GM18858 (cell line): ENCODE measurements around the gene PPP1R37.

Experiments
- ATAC-seq: cut with Tn5 transposase; IDR thresholded peaks from one replicate; pipeline ENCODE4 v1.9.1; 2021; ENCODE audit not compliant: unreplicated experiment

Gene PPP1R37, protein sequence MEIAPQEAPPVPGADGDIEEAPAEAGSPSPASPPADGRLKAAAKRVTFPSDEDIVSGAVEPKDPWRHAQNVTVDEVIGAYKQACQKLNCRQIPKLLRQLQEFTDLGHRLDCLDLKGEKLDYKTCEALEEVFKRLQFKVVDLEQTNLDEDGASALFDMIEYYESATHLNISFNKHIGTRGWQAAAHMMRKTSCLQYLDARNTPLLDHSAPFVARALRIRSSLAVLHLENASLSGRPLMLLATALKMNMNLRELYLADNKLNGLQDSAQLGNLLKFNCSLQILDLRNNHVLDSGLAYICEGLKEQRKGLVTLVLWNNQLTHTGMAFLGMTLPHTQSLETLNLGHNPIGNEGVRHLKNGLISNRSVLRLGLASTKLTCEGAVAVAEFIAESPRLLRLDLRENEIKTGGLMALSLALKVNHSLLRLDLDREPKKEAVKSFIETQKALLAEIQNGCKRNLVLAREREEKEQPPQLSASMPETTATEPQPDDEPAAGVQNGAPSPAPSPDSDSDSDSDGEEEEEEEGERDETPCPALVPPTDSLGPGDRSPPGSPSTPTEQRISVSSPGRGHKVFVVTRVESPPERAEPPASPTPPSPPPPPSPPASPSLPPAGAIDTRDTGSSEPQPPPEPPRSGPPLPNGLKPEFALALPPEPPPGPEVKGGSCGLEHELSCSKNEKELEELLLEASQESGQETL

DNA sequence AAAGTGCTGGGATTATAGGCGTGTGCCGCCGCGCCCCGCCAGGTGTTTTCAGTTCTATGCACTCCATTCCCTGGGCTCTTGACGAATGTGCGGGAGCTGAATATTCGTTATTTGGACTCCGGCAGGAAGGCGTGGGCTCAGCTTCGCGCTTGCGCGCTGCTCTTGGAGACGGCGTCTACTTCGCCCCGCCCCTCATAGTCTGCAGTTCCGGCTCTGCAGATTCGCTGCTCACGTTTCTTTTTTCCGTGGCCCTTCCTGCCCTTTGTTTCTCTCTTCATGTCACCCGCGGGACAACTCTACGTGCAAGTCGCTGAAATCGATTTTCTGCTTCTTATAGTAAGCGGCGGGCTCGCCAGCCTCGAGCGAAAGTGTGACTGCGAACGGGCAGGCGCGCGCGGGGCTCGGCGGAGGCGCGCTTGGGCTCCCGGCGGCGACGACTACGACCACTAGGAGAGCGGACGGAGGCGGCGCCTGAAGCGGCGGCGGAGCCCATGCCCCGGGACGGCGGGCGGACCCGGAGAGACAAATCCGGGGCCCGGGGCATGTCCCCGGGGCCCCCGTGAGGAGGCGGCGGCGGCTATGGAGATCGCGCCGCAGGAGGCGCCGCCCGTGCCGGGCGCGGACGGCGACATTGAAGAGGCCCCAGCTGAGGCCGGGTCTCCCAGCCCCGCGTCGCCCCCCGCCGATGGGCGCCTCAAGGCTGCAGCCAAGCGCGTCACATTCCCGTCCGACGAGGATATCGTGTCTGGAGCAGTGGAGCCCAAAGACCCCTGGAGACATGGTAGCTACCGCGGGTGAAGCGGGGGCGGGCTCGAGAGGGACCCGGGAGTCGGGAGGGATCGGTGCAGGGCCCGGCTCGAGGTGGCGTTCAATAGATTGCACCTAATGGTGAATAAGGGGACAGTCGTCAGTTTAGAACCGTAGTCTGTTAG is at the start of gene PPP1R37:
PPP1R37 (plus strand) TSS at position 433 of the 932 bp plus-strand sequence; CDS start at position 580, 147 bp downstream.
- no peak for ATAC-seq

DNA sequence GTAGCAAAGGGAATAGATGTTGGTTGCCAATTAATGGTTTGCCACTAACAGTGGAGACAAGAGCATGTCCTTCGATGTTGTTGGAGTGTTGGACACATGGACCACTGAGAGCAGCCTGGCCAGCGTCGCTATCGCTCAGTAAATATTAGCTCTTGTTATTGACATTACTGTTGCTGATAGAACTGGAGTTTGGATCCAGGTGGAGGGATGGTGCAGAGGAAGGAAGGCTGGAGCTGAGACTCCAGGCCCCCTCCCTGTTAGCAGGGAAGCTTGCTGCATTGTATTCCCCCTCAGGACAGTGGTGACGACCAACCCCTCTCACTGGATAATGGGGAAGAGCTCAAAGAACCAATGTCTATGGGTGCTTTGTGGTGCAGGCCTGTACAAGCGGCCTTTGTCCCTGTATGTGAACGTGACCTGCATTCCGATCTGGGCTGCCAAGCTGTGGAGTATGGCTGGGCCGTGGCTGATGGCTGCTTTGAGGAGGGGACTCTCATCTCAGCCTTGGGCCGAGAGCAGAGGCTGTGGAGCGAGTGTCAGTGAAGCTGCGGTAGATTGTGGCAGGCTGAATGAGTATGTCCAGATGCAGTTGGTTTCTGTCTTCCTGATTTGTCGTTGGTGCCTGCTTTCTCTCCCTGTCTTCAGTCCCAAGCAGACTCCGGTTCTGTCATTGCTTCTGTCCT is 47.2 kb upstream of the PPP1R37 start:
- no peak for ATAC-seq

DNA sequence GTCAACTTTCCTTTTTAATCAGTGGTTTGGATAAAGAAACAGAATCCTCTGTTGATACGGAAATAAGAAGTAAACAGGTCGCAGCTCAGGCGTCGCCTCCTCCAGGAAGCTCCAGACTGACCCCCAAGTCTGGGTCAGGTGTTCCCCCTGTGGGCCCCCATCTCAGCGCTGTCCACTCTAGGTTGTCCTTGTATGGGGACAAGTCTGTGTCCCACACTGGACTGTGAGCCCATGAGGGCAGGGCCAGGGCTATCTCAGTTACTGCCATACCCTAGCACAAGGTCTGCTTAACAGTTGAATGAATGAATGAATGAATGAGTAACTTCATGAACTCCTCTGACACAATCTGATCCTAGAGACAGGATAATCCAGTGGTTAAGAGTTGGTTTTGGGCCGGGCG is 46.6 kb upstream of the PPP1R37 start:
- no peak for ATAC-seq

DNA sequence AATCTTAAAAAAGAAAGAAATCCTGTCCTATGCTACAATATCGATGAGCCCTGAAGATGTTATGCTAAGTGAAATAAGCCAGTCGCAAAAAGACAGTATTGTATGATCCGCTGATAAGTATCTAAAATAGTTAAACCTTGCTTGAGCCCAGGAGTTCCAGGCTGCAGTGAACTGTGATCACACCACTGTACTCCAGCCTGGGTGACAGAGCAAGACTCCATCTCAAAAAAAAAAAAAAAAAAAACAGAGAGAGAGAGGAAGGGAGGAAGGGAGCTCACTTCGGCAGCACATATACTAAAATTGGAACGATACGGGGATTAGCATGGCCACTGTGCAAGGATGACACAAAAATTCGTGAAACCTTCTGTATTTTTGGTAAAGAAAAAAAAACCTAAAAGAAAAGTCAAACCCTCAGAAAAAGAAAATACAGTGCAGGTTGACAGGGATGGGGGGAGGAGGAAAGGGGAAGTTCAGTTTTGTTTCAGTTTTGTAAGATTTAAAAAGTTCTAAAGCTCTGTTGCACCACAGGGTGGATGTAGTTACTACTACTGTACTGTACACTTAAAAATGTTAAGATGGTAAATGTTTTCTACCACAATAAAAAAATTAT is 45.7 kb upstream of the PPP1R37 start:
- ATAC-seq: peak; percentile 65

DNA sequence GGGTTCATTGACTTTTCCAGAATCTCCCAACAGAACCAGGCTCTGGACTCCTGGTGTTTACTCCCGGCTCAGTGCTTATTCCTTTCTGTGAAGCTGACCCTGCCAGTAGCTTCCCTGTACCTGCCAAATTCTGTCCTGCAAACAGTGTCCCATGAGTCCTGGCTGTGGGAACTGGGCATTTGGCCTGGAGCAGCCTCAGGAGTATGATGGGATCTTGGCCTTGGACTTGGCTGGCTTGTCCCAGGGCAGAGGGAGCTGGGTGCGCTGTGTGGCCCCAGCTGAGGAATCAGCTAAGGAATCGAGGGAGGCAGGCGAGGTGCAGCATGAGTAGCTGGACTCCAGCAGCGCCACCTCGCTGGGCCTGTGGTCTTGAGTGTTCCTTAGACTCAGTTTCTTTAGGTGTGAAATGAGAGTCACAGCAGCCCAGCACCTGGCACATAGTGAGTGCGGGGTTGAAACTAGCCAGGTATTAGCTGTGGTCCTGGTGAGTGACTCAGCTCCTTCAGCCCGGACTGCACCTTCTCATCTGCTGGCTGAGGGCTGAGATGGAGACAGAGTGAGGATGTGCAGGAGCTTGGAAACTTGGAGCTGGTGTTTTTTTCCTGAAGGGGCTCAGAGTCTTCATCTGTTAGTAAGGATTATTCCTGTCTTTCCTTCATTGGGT is 43.8 kb upstream of the PPP1R37 start:
- ATAC-seq: no peak

DNA sequence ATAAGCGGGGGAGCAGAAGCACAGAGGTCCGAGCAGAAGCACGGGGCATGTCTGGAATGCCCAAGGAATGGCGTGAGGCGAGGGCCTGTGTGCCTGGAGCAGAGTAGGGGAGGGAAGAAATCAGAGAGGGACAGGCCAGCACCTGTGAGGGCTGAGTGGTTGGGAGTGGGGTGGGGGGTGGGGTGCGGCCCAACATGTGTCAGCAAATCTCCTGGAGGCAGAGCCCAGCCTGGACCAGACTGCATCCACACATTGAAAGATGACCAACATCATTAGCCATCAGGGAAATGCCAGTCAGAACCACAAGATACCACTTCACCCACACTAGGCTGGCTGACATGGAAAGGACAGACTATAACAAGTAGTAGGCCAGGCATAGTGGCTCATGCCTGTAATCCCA is 42.9 kb upstream of the PPP1R37 start:
- ATAC-seq: no peak

DNA sequence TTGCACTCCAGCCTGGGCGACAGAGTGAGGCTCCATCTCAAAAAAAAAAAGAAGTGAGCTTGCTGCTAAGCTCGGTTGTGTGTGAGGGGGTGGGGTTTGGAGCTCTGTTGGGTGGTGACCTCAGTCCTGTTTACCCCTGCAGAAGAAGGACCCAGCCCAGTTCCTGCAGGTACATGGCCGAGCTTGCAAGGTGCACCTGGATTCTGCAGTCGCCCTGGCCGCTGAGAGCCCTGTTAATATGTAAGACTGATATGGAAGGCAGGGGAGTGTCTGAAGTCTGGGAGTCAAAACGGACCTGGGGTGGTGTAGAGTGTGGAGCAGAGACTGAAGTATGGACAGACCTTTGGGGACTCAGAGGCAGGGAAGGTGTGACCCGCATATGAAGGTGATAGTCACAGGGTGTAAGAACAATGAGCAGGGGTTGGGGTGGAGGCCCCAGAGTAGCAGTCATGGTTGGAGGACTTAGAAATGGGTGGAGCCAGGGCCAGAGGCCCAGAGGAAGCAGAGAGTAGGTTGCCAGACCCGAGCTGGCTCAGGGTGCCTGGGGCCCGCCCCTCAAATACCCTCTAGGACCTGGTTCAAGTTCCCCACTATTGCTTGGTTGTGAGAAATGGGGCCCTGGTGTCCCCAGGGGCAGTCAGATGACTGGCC is 40.9 kb upstream of the PPP1R37 start:
- no peak for ATAC-seq

DNA sequence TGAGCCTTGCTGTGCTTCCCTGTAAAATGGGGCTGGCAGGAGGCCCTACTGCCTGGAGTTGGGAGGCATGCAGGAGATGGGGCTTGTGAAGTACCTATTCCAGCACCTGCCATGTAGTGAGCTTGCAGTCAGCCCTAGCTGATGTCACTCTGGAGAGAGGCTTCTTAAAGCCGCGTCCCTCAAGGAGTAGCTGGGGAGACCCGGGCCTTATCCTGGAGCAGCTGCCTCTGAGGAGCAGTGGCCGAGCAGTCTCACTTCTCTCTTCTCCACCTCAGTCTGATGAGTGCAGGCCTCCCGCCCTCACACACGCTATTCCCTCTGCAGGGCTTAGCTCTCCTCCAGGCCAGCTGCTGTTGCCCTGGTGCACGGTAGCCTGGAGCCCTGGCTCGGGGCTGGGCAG is 36.1 kb upstream of the PPP1R37 start:
- ATAC-seq: no peak

DNA sequence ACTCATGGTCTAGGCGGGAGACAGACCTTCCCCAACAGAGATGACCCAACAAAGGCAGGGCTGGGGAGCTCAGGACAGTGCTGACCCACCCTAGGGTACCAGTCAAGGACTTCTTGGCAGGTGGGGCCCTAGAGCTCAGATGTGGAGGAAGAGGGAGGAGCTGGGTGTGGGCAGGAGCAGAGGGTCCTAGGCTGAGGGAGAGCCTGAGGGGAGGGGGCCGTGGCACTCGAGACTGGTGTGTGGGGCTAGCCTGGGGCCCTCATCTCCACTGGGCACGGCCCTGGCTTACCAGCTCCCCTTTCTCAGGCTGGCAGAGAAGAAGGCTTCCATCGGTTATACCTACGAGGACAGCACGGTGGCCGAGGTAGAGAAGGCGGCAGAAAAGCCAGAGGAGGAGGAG is 35.5 kb upstream of the PPP1R37 start:
- ATAC-seq: no peak

DNA sequence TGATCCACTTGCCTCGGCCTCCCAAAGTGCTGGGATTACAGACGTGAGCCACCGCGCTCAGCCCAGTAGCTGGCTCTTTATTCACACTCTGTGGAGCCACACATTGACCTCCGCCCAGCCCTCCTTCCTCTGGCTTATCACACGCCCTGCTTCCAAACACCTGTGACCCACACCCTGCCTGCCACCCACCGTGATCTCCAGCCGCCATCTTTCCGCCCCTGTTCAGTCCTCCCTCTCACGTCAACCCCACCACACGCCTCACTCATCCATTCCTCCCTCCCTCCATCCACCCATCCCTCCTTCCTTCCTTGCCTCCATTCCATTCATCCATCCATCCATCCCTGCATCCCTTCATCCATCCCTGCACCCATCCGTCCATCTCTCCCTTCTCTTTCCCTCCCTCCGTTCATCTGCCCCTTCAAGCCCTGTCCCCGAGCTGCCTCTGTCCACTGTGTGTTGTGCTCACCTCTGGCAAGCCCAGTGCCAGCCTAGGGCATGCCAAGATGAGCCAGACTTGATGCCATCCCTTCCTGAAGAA is 34.3 kb upstream of the PPP1R37 start:
- ATAC-seq: no peak

DNA sequence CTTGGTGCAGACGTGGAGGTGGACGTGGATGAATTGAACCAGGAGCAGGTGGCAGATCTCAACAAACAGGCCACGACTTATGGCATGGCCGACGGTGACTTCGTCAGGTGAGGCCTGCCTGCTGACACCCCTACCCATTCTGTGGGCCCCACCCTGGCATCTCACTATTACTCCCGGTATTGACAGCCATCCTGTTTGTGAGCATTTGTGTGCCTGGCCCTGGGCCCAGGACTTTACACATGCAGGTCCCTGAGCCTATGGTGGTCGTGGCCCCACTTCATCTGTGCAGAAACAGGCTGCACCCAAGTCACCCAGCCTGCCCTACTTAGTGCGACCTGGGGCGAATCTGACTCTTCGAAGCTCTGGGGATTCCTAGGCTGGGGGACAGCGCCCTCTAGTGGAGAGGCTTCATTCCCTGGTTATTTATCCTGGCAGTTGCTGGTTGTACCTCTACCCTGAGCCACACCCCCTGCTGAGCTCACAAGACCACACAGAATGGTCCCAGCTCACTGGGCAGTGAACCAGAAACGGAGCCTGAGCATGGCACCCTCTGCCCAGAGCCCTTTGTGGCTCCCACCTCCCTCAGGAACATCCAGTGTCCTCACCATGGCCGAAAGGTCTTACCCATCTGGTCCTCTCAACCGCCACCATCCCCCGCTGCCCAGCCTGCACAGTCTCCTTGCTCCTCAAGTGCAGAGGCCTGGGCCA is 33.6 kb upstream of the PPP1R37 start:
- ATAC-seq: no peak

DNA sequence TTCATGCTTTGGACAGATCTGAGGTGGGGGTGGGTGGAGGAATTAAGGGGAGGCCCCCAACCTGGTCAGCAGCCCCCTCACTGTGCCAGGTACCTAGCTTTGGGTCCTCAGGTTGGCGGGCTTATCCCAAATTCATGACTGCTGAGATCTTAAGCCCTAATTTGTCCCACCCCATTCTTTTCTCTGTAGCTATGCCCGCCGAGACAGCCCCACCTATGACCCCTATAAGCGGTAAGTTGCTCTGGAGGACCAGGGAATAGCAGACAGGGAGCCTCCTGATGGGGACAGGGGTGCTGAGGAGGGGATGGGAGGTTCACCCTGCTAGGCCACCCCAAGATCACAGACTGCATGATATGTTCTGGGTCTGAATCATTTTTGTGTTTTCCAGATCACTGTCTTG is 31.0 kb upstream of the PPP1R37 start:
- no peak for ATAC-seq

DNA sequence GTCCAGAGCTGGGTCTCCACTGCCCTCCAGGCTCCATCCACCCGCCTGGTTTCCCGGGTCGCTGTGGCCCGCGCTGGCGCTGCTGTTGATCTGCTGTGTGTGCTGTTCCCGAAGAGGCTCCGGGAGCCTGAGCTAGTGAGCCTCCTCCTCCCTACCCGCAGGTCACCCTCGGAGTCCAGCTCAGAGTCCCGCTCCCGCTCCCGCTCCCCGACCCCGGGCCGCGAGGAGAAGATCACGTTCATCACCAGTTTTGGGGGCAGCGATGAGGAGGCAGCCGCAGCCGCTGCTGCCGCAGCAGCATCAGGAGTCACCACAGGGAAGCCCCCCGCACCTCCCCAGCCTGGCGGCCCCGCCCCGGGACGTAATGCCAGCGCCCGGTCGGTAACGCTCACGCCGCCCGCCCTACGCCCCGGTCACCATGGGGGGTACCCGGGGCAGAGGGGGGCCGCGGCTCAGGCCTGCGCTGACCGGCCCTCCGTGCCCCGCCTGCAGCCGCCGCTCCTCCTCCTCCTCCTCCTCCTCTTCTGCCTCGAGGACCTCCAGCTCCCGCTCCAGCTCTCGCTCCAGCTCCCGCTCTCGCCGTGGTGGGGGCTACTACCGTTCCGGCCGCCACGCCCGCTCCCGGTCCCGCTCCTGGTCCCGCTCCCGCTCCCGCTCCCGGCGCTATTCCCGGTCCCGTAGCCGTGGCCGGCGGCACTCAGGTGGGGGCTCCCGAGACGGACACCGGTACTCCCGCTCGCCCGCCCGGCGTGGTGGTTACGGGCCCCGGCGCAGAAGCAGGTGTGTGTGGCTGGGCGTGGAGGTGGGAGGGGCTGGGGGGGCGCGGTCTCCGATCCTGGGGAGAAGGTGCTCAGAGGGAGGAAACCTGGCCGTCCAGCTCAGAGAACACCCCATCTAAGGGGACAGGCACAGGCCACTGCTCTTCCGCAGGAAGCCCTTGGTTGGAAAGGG is 28.9 kb upstream of the PPP1R37 start:
- no peak for ATAC-seq

DNA sequence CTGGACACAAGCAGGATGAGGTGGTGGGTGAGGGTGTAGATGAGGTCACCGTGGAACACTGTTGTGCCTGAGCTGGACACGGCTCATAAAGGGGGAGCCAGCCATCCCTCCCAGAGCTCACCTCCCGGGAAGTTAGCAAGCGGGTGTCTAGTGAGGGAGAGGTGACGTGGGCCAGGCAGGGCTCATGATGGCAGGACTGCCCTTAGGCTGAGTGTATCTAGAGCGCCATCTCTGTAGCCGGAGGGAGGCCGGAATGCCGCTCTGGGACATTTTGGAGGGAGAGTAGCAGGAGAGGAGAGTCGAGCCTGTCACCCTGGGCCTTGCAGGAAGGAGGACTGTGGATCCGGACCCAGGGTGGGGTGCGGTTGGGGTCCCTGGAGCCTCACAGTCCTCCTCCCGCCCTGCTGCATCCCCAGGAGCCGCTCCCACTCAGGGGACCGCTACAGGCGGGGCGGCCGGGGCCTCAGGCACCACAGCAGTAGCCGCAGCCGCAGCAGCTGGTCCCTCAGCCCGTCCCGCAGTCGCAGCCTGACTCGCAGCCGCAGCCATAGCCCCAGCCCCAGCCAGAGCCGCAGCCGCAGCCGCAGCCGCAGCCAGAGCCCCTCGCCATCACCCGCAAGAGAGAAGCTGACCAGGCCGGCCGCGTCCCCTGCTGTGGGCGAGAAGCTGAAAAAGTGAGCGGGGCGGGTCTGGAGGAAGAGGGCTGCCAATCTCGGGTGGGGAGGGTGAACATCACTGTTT is 25.9 kb upstream of the PPP1R37 start:
- no peak for ATAC-seq

DNA sequence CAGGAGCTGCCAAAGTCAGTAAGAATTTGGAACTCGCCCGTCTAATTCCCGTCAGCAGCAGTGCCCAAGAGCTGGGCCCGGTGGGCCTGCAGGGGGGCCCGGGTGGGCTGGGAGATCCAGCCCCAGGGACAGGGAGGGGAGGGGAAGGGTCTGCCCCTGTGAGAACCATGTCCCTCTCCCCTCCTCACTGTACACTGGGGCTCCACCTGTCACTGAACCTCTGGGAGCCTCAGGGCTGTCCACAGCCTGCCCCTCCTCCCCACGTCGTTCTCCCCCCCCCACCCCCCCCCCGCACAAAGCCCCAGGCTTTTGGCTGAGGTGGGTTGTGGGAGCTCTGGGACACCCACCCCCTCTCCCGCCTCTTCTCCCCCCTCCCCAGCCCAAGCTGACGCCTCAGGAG is 24.9 kb upstream of the PPP1R37 start:
- no peak for ATAC-seq

DNA sequence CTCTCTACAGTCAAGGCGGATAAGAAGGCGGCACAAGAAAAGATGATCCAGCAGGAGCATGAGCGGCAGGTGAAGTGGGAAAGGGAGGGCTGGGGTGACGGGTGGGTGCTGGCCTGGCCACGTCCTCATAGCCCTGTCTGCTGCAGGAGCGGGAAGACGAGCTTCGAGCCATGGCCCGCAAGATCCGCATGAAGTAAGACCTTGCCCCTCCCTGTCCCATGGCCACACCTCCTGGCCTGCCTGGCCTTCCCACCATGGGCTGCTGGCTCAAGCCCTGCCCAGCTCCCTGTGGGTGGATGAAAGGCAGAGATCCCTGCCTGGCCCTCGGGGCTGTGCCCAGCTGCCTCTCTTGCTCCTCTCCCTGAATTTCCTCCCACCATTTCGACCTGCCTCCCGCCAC is 23.9 kb upstream of the PPP1R37 start:
- ATAC-seq: no peak

DNA sequence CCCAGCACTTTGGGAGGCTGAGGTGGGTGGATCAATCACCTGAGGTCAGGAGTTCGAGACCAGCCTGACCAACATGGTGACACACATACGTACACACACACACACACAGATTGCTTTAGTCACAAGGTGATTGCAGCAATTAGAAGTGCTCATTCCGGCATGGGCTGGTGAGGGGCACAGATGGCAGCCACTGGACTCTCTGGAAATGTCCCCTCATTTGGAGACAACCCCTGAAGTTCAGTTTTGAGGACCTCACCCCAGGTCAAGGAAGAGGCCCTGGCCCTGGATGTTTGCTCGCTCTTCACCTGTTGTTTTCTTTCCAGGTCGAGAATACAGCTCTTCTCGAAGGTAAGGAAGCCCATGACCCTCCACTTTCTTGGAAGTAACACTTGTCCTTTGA is 22.8 kb upstream of the PPP1R37 start:
- no peak for ATAC-seq
